GM12878 (cell line): ENCODE measurements around the gene SPRR5. TPM values are rescaled to one million over a fixed set of nuclear protein-coding genes. Genes with fewer than 3 reads are reported as not detected.

Experiments
- BCL11A ChIP-seq: IDR thresholded peaks from 2 replicates; pipeline ENCODE4 v1.6.1; 2011; ENCODE audit warnings: low read depth, low read length
- CREM ChIP-seq: IDR thresholded peaks from 2 replicates; pipeline ENCODE4 v1.6.1; 2014; ENCODE audit warnings: antibody characterized with exemption, low read depth
- ETV6 ChIP-seq, 2 experiments: fragments of 450-650 bp in 1 of 2; IDR thresholded peaks in 1 of 2; conservative IDR thresholded peaks in 1 of 2; 2 replicates each; pipeline ENCODE4 v1.6.1; 2014; ENCODE audit warnings: antibody characterized with exemption in 1 of 2, borderline replicate concordance in 1 of 2, low read depth in 1 of 2, mild to moderate bottlenecking in 1 of 2, moderate library complexity in 1 of 2
- IKZF1 ChIP-seq: fragments of 450-650 bp; conservative IDR thresholded peaks from 2 replicates; pipeline ENCODE4 v1.6.1; 2017; ENCODE audit warnings: antibody characterized with exemption, mild to moderate bottlenecking
- IKZF2 ChIP-seq, 2 experiments: fragments of 450-650 bp; IDR thresholded peaks; 2 replicates each; pipeline ENCODE4 v1.6.1; 2017; ENCODE audit warnings: mild to moderate bottlenecking in 2 of 2, moderate library complexity in 2 of 2
- IRF4 ChIP-seq: IDR thresholded peaks from 2 replicates; pipeline ENCODE4 v1.6.1; 2011; ENCODE audit warnings: low read depth, low read length
- JUNB ChIP-seq: IDR thresholded peaks from 2 replicates; pipeline ENCODE4 v1.6.1; 2016; ENCODE audit warnings: antibody characterized with exemption, mild to moderate bottlenecking
- MTA2 ChIP-seq: fragments of 450-650 bp; IDR thresholded peaks from 2 replicates; pipeline ENCODE4 v1.6.1; 2016; ENCODE audit warnings: low read depth, mild to moderate bottlenecking, moderate library complexity
- NFIC ChIP-seq: IDR thresholded peaks from 2 replicates; pipeline ENCODE4 v1.6.1; 2012; ENCODE audit warnings: low read depth, mild to moderate bottlenecking, inconsistent platforms, low read length, moderate library complexity
- NR2F1 ChIP-seq: fragments of 450-650 bp; conservative IDR thresholded peaks from 2 replicates; pipeline ENCODE4 v1.6.1; 2017; ENCODE audit warnings: mild to moderate bottlenecking
- PML ChIP-seq: IDR thresholded peaks from 2 replicates; pipeline ENCODE4 v1.6.1; 2012; ENCODE audit warnings: low read length, inconsistent platforms
- RB1 ChIP-seq: fragments of 450-650 bp; formaldehyde crosslinking; IDR thresholded peaks from 2 replicates; pipeline ENCODE4 v1.6.1; 2017; ENCODE audit warnings: mild to moderate bottlenecking, borderline replicate concordance
- RUNX3 ChIP-seq: IDR thresholded peaks from 2 replicates; pipeline ENCODE4 v1.6.1; 2012; ENCODE audit warnings: low read length, inconsistent platforms
- SMAD5 ChIP-seq: IDR thresholded peaks from 2 replicates; pipeline ENCODE4 v1.6.1; 2016; ENCODE audit warnings: antibody characterized with exemption, low read depth
- SUPT20H ChIP-seq: IDR thresholded peaks from 2 replicates; pipeline ENCODE4 v1.6.1; 2011; ENCODE audit warnings: low read depth, mild to moderate bottlenecking, low read length, moderate library complexity, borderline replicate concordance; ENCODE audit not compliant: control insufficient read depth
- TCF7 ChIP-seq: IDR thresholded peaks from 2 replicates; pipeline ENCODE4 v1.6.1; 2014; ENCODE audit warnings: antibody characterized with exemption, borderline replicate concordance
- polyA plus RNA-seq, 11 experiments: library from polyadenylated mRNA; depleted of rRNA in 4 of 11; unstranded in 6 of 11; stranded (reverse) in 5 of 11; fragments of >200 nt; fragmentation: Nextera tagmentation in 4 of 11; fragmentation: Illumina TruSeq in 1 of 11; extraction: Ambion mirVana in 4 of 11; extraction: Trizol in 1 of 11; gene quantifications; 1 replicate in 1 of 11; 2 replicates in 10 of 11; pipeline versions ENCODE4 v1.2.1 to v1.2.3, GENCODE V29; 2011 to 2016; ENCODE audit warnings: inconsistent platforms in 2 of 11, missing spikeins in 2 of 11, low read depth in 1 of 11
- total RNA-seq, 4 experiments: library from RNA; depleted of rRNA in 3 of 4; stranded (reverse); fragments of >200 nt in 3 of 4; fragmentation: Illumina TruSeq in 1 of 4; extraction: Trizol in 1 of 4; gene quantifications; 2 replicates each; pipeline versions ENCODE4 v1.2.1 to v1.2.3, GENCODE V29; 2013 to 2021
- TF ChIP-seq, protein P1 (sequence below): IDR thresholded peaks from 2 replicates; pipeline ENCODE4 v1.6.1; 2011; ENCODE audit warnings: low read depth, mild to moderate bottlenecking, low read length, moderate library complexity, borderline replicate concordance; ENCODE audit errors: extremely low read depth

The SPRR5 gene
- total and polyA plus RNA-seq, 10 of the 15 experiments (the other 5 are each of a cell fraction or from before 2014, with no cell fraction given), result not detected

DNA sequence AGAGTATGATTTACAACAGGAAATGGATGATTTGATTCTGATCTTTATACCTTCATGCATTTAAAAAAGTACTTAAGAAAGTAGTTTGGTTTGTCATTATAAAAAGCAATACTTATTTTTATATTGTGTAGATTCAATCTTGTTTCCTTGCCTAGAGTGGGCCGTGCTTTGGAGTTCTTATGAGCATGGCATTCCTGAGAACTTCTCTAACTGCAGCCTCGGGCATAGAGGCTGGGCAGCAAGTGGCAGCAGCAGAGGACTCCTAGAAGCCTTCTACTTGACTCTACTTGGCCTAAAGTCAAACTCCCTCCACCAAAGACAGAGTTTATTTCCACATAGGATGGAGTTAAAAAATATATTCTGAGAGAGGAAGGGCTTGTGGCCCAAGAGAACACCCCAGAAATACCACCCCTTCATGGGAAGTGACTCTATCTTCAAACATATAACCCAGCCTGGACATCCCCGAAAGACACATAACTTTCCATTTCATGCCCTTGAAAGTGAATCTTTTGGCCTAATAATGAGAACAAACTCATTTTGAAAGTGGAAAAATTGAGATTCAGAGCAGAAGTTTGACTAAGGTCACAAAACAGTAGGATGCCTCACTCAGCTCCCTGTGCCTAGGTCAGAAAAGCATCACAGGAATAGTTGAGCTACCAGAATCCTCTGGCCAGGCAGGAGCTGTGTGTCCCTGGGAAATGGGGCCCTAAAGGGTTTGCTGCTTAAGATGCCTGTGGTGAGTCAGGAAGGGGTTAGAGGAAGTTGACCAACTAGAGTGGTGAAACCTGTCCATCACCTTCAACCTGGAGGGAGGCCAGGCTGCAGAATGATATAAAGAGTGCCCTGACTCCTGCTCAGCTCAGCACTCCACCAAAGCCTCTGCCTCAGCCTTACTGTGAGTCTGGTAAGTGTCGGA is 39.1 kb upstream of the SPRR5 start, which contains the start of gene IVL (continued):
- TF ChIP-seq SUPT20H (no peak), BCL11A (peak; percentile 56; the same call in 1 of the 2 replicates), RB1 (no peak), PML (peak; percentile 42; the same call in 1 of the 2 replicates), IRF4 (peak; percentile 85; the same call in 1 of the 2 replicates), ETV6 (conservative IDR thresholded peaks at IDR 0.05 in 1 of 2, IDR thresholded peaks at IDR 0.05 in 1 of 2; ENCODE audit: borderline replicate concordance in 1 of 2, low read depth in 1 of 2) (peak in 1 of 2 experiments; percentile 89; a peak in 2 of 4 replicates), NR2F1 (peak; percentile 73), NFIC (peak; percentile 87), CREM (peak; percentile 53; the same call in 1 of the 2 replicates), JUNB (peak; percentile 94), RUNX3 (peak; percentile 68), MTA2 (peak; percentile 57; the same call in 1 of the 2 replicates), TCF7 (peak; percentile 66), IKZF1 (peak; percentile 64), SMAD5 (no peak), IKZF2 (IDR thresholded peaks at IDR 0.05) (peak; percentile 65 to 70)
- TF ChIP-seq, protein P1, sequence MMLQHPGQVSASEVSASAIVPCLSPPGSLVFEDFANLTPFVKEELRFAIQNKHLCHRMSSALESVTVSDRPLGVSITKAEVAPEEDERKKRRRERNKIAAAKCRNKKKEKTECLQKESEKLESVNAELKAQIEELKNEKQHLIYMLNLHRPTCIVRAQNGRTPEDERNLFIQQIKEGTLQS, result no peak
